IPS-18a (cell line): ENCODE results near the gene SH3RF3.

Experiments
- H3K27ac ChIP-seq: one replicate; pipeline ENCODE4 v1.5.1; 2013; ENCODE audit warnings: low read length
- H3K27me3 ChIP-seq: one replicate; pipeline ENCODE4 v1.6.1; 2013; ENCODE audit warnings: mild to moderate bottlenecking, low read length; ENCODE audit not compliant: control insufficient read depth, insufficient read depth
- H3K36me3 ChIP-seq: one replicate; pipeline ENCODE4 v1.6.1; 2013; ENCODE audit warnings: low read depth, low read length; ENCODE audit not compliant: control insufficient read depth
- H3K4me1 ChIP-seq: one replicate; pipeline ENCODE4 v1.6.1; 2013; ENCODE audit warnings: low read depth, low read length; ENCODE audit not compliant: control insufficient read depth
- H3K4me3 ChIP-seq: one replicate; pipeline ENCODE4 v1.5.1; 2013; ENCODE audit warnings: low read length
- H3K9ac ChIP-seq: one replicate; pipeline ENCODE4 v1.6.1; 2013; ENCODE audit warnings: mild to moderate bottlenecking, low read length, moderate library complexity
- H3K9me3 ChIP-seq: one replicate; pipeline ENCODE4 v1.6.1; 2013; ENCODE audit warnings: low read depth, low read length; ENCODE audit not compliant: control insufficient read depth

The SH3RF3 gene

DNA sequence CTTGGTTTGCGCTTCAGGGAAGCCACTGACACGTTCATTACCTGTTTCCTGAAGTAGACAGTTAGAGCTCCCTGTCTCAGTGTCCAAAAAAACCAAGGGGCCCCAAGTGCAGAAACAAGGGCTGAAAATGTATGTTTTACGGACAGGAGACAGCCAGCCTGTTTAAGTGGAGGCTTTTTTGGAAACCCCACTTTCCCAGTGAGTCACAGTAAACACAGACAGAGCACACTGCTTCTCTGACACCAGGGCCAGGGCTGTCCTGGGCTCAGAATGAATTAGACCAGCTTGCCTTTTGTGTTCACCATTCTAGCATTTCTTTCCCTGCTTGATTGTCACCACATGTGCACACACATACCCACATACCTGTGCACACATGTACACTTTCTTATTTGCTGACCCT lies 128.6 kb downstream of the SH3RF3 start:
- Histone ChIP-seq H3K27me3 (no peaks in the 10 kb centered on the region), H3K36me3 (no peaks in the 10 kb centered on the region), H3K4me1 (no peaks in the 10 kb centered on the region), H3K9me3 (no peaks in the 10 kb centered on the region), H3K27ac (no peak overlapping the region), H3K9ac (no peak overlapping the region), H3K4me3 (no peak overlapping the region)

DNA sequence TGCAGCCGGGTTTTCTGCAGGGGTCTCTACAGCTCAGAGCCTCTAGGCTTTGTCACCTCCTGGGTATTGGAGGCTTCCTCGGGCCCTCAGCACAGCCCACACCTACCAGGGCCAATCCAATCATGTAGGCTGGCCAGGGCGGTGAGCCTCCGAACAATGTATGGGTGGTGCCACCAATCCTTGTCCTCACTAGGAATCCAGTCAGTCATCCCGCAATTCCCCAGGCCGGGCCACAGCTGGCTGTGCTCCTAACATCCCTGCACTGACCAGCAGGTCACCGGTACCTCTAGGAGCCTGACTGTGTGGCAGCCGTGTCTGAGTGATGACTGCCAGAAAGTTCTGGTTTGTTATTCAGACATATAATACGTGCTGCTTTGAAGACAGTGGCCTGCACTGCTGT lies 129.4 kb downstream of the SH3RF3 start:
- H3K27ac ChIP-seq = no peak overlapping the region

DNA sequence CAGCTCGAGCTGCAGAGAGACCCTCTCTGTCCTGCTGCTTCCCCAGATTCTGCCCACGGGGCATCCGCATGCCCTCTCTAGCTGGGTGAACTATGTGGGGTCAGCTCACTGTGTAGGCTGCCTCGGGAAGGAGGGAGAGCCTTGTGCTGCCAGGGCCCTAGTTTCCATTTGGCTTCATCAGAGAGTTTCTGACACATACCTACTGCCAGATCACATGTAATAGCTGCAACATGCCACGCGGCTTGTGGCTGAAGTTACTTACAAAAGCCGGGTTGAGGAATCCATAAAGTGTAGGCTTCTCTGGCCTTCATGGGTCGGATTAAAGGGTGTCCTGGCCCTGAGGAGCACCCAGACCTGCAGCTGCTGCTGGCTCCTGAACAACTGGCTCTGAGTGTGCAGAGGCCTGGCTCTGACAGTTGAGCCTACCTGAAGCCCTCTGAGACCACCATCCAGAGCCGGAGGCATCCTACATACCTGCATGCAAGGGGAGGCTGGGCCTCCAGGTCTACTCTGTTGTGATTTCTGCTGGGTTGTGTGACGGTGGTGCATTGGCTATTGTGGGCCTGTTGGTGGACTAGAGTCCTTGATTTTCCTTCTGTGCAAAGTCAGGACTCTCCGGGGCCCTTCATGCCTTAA lies 130.0 kb downstream of the SH3RF3 start:
- Histone ChIP-seq H3K4me1 (no peaks in the 10 kb centered on the region), H3K4me3 (no peak overlapping the region), H3K9ac (no peak overlapping the region), H3K27me3 (no peaks in the 10 kb centered on the region), H3K36me3 (no peaks in the 10 kb centered on the region), H3K9me3 (no peaks in the 10 kb centered on the region), H3K27ac (no peak overlapping the region)

More for the DNA sequence above, 129.4 kb downstream of the SH3RF3 start:
- Histone ChIP-seq H3K36me3 (no peaks in the 10 kb centered on the region), H3K9me3 (no peaks in the 10 kb centered on the region), H3K4me3 (no peak overlapping the region), H3K27me3 (no peaks in the 10 kb centered on the region), H3K9ac (no peak overlapping the region), H3K4me1 (no peaks in the 10 kb centered on the region)

DNA sequence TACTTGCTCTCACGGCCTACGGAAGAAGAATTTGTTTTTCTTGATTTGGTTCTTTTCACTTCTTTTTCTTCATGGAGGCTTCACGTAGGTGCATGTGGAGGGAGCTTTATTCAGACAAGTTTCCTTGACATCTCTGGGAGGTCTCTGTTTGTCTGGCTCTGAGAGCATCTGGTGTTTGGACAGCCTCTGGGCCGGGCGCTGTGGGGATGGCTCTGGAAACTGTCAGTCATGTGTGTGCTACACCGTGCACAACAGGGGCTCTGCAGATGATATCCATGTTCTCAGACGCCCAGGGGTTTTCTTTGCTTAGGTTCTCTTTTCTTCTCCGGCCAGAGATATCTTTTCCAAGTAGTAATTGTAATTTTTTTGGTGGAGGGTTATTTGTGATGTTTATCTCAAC lies 130.7 kb downstream of the SH3RF3 start:
- no peak overlapping the region for H3K4me3 ChIP-seq
- no peaks in the 10 kb centered on the region for H3K9me3 ChIP-seq
- no peaks in the 10 kb centered on the region for H3K36me3 ChIP-seq
- no peaks in the 10 kb centered on the region for H3K27me3 ChIP-seq
- H3K27ac ChIP-seq = no peak overlapping the region
- H3K9ac ChIP-seq = no peak overlapping the region
- no peaks in the 10 kb centered on the region for H3K4me1 ChIP-seq

DNA sequence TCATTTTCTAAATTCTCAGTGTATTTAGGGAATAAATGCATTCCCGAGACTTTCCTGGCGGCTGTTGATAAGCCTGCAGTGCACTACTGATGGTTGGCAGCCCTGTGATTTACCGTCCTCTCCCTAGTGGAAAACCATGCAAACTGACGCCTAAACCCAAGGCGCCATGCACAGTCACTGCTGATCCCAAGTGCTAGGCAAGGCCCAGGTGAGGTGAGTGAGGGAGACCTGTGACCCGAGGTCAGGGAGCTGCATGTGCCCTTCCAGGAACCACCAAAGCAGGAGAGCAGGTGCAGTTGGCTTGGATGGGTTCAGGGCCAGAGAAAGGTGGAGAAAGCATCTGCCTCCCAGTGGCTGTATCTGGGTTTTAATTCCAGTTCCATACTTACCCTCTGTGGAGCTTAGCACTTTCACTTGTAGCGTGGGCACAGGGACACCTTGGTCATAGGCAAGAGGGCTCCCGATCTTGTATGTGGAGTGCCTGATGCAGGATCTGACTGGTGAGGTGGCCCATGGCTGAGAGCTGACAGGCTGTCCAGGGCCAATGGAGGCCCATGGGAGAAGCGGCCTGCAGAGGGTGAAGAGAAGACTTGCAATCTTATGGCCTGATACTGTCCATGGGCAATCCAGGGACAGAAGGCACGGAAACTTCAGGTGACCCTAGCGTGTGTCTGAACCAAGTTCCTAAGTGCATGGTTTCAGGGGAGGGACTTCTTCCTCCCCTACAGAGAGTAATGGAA lies 131.3 kb downstream of the SH3RF3 start:
- Histone ChIP-seq H3K27ac (no peak overlapping the region), H3K4me1 (no peaks in the 10 kb centered on the region), H3K4me3 (no peak overlapping the region), H3K9ac (no peak overlapping the region), H3K27me3 (no peaks in the 10 kb centered on the region), H3K36me3 (no peaks in the 10 kb centered on the region), H3K9me3 (no peaks in the 10 kb centered on the region)

DNA sequence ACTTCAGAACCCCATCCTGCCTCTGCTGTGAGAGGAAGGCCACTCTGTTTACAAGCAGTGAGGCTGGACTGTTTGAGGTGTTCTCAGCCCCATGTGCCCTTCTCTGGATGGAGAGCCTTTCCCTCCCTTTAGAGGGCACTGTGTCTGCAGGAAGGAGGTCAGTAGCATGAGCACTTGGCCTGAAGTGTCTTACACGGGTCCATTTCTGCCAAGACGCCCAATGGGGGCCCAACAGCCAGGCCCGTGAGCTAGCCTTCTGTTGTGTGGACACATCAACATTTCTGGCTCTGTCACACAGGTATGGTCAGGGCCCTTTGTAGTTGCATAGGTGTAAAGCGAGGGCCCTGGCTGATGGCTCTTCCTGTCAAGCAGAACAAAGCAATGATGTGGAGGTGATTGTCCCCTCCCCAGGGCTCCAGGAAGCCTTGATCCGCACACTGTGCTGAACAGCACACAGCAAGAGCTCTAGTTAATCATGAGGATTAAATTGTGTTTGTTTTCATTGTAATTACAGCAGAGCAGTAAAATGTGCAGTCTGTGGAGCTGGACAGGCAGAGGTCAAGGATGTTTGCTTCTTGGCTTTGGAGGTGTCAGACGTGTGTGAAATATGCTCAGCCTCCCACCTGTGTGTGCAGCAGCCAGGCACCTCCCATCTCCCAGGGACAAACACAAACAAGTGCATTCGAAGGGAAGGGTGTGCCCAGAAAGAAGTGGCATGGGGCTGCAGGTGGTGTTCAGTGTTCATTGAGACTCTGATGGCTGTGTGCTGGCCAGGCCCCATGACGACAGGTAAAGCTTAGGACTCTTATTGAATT lies 132.1 kb downstream of the SH3RF3 start:
- Histone ChIP-seq H3K9me3 (no peaks in the 10 kb centered on the region), H3K36me3 (no peaks in the 10 kb centered on the region), H3K4me1 (no peaks in the 10 kb centered on the region), H3K4me3 (no peak overlapping the region), H3K27ac (no peak overlapping the region), H3K27me3 (no peaks in the 10 kb centered on the region), H3K9ac (no peak overlapping the region)

DNA sequence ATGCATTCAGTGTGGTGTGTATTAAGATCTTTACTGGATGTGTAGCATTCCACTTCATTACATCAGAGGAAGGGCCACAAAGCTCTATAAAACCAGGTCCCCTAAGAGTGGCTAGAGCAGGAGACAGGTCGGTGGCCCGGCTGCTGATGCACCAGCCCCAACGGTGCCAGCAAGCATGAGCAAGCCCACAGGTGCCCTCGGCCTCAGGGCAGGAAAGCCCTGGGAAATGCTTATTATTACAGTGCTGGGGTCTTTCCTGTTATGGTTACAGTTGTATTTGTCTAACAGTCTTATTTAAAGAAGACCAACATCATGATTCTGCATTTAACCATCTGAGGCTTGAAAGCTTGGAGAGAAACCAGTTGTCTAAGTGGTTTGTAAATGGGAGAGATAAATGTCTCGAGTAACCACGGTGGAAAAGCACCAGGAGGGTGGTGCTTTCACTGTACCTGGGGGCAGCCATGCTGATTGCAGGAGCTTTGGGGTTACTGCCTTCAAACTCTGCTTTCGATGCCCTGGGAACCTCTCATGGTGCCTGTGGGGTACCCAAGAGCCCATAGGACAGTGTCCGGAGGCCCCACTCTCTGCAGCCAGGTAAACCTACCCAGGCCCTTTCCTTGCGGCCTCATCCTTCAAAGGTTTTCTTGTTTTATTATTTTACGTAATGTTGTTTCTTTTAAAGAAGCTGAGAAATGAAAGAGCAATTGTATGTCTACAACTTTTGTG lies 133.1 kb downstream of the SH3RF3 start:
- Histone ChIP-seq H3K27ac (no peak overlapping the region), H3K4me3 (no peak overlapping the region), H3K27me3 (no peaks in the 10 kb centered on the region), H3K4me1 (peaks cover 6% of the 10 kb centered on the region), H3K9ac (no peak overlapping the region), H3K9me3 (no peaks in the 10 kb centered on the region), H3K36me3 (no peaks in the 10 kb centered on the region)

DNA sequence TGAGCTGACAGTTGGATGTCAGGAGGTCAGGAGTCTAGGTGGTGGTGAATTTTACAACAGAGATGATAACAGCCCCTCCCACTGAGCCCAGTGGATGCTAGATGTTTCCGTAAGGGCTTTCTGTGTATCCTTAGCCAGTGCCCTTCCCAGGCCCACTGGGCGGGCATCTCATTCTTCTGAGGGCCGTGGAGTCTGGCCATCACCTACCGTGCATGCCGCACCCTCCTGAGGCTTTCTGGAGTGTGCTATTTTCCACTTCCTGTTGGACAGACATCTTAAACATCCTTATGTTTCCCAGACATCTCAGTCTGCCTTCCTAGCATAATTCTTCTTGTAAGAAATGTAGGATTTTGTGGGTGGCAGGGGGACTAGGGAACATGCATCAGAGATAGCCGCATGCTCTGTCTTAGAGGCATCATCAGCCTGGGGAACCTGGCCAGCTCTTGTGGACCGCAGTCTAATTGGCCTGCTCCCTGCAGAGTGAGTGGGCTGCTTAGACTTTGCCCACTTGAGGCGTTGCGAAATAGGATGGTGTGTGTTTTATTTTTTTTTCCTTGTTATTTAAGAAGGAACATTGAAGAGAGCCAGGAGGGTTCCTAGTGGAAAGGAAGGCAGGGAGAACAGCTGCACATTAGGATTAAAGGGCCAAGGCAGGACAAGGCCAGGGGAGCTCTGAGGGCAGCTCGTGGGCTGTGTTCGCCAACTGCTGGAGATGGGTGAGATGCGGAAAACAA lies 135.8 kb downstream of the SH3RF3 start:
- H3K36me3 ChIP-seq = no peaks in the 10 kb centered on the region
- no peak overlapping the region for H3K9ac ChIP-seq
- no peak overlapping the region for H3K27ac ChIP-seq
- H3K9me3 ChIP-seq = no peaks in the 10 kb centered on the region
- no peaks in the 10 kb centered on the region for H3K27me3 ChIP-seq
- H3K4me1 ChIP-seq = peaks cover 9% of the 10 kb centered on the region
- H3K4me3 ChIP-seq = no peak overlapping the region

DNA sequence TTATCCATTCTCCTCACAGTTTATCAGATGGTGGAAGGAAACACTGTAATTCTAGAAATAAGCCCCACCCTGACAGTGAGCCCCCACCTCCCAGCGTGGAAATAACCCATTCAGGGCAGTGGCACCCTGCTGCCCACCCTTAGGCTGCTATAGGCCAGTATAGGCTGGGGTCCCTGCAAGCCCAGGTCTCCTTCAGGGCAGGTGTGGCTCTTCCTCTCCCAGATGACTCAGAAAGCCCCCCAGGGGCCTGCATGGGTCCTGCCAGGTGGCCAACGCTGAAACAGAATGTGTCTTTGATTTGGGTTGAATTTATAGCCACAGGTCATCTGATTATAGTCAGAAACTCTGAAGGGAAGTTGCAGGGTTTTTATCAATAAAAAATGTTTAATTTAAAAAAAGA lies 136.4 kb downstream of the SH3RF3 start:
- H3K36me3 ChIP-seq = no peaks in the 10 kb centered on the region
- no peak overlapping the region for H3K9ac ChIP-seq
- no peak overlapping the region for H3K27ac ChIP-seq
- no peaks in the 10 kb centered on the region for H3K27me3 ChIP-seq
- H3K4me1 ChIP-seq = peaks cover 9% of the 10 kb centered on the region
- no peak overlapping the region for H3K4me3 ChIP-seq
- H3K9me3 ChIP-seq = no peaks in the 10 kb centered on the region

DNA sequence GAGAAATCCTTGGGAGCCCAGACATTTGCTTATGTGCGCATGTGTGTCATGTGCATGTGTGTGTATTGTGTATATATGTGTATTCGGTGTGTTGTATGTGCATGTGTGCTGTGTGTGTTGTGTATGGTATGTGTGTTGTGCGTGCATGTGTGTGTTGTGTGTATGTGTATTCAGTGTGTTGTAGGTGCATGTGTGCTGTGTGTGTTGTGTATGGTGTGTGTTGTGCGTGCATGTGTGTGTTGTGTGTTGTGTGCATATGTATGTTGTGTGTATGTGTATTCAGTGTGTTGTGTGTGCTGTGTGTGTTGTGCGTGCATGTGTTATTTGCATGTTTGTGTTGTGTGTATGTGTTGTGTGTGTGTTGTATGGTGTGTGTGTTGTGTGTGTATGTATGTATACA lies 136.9 kb downstream of the SH3RF3 start:
- no peak overlapping the region for H3K27ac ChIP-seq
- peaks cover 9% of the 10 kb centered on the region for H3K4me1 ChIP-seq
- no peak overlapping the region for H3K9ac ChIP-seq
- no peaks in the 10 kb centered on the region for H3K36me3 ChIP-seq
- H3K27me3 ChIP-seq = no peaks in the 10 kb centered on the region
- no peak overlapping the region for H3K4me3 ChIP-seq
- H3K9me3 ChIP-seq = no peaks in the 10 kb centered on the region

DNA sequence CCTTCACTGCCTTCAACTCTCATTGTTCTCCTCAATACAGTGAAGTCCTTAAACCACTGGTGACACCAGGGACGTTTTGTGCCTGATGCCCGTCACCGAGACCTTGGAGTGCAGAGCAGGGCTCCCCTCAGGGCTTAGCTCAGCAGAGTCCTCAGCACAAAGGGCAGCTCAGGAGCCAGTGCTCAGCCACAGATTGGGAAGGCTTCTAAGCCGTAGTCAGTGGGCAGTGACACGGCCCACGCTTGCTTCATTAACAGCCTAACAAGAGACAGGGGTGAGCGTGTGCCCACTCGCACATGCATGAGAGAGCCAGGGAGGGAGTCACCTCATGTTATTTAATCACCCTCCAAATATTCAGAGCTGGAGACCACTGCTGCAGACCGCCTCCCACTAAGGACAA lies 137.5 kb downstream of the SH3RF3 start:
- H3K27me3 ChIP-seq = no peaks in the 10 kb centered on the region
- H3K9ac ChIP-seq = no peak overlapping the region
- no peaks in the 10 kb centered on the region for H3K9me3 ChIP-seq
- no peaks in the 10 kb centered on the region for H3K36me3 ChIP-seq
- no peak overlapping the region for H3K27ac ChIP-seq
- peaks cover 9% of the 10 kb centered on the region for H3K4me1 ChIP-seq
- H3K4me3 ChIP-seq = no peak overlapping the region
